Lung (tissue), 12 donors: ENCODE data around the gene SPAG6. TPM values are rescaled to one million over a fixed set of nuclear protein-coding genes. Genes with fewer than 3 reads are reported as not detected.

Experiments used
- ATAC-seq: fragments of 200-7000 bp; cut with Tn5 transposase; one replicate; pipeline ENCODE4 v1.9.1; 2020; ENCODE audit warnings: moderate number of reproducible peaks; ENCODE audit not compliant: insufficient read depth, low FRiP score
- DNase-seq, 3 donors: peaks; one replicate each; pipeline ENCODE4 v3.0.0-alpha.2; 2013 to 2017
- H3K27ac ChIP-seq, 2 donors: one replicate each; pipeline ENCODE4 v1.5.1; 2013; ENCODE audit warnings: mild to moderate bottlenecking in 2 of 2, moderate library complexity in 2 of 2, control low read depth in 1 of 2, inconsistent platforms in 1 of 2, low read depth in 1 of 2, low read length in 1 of 2
- H3K27me3 ChIP-seq, 3 donors: one replicate each; pipeline ENCODE4 v1.5.1; 2013; ENCODE audit warnings: low read length in 2 of 3; ENCODE audit not compliant: control insufficient read depth in 3 of 3, insufficient read depth in 3 of 3
- H3K36me3 ChIP-seq, 4 donors: one replicate each; pipeline ENCODE4 v1.5.1; 2013; ENCODE audit warnings: low read length in 4 of 4, mild to moderate bottlenecking in 1 of 4, moderate library complexity in 1 of 4; ENCODE audit not compliant: control insufficient read depth in 4 of 4, insufficient read depth in 4 of 4
- H3K4me1 ChIP-seq, 5 donors: one replicate each; pipeline ENCODE4 v1.5.1; 2013; ENCODE audit warnings: low read length in 5 of 5, mild to moderate bottlenecking in 2 of 5, moderate library complexity in 1 of 5; ENCODE audit not compliant: control insufficient read depth in 5 of 5, insufficient read depth in 5 of 5
- H3K4me3 ChIP-seq: one replicate; pipeline ENCODE4 v1.5.1; 2013; ENCODE audit warnings: mild to moderate bottlenecking, control low read depth, moderate library complexity
- H3K9ac ChIP-seq, 2 donors: one replicate each; pipeline ENCODE4 v1.5.1; 2013; ENCODE audit warnings: low read length in 2 of 2, control low read depth in 1 of 2; ENCODE audit not compliant: insufficient read depth in 1 of 2
- H3K9me3 ChIP-seq, 4 donors: one replicate each; pipeline ENCODE4 v1.5.1; 2013; ENCODE audit warnings: low read length in 3 of 4, mild to moderate bottlenecking in 1 of 4, moderate library complexity in 1 of 4; ENCODE audit not compliant: control insufficient read depth in 4 of 4, insufficient read depth in 3 of 4
- WGBS, 2 donors: extraction: QIAGEN DNeasy Blood & Tissue Kit; methylation state at CpG; one replicate each; pipeline ENCODE4 v1.1.7; 2013; 5-methylcytosine and 5-hydroxymethylcytosine counted together
- polyA plus RNA-seq, 2 donors: library from polyadenylated mRNA; stranded (reverse); fragments of 200-250 nt; gene quantifications; one replicate each; pipeline ENCODE4 v1.2.1, GENCODE V29; 2013
- total RNA-seq, 2 donors: library from RNA; depleted of rRNA in 1 of 2; stranded (reverse); fragments of >200 nt in 1 of 2; gene quantifications; one replicate each; pipeline ENCODE4 v1.2.1, GENCODE V29; 2014 to 2021
- TF ChIP-seq, protein P1 (sequence below): IDR thresholded peaks from 2 replicates; pipeline ENCODE4 v1.5.1; 2012; ENCODE audit warnings: mild to moderate bottlenecking; ENCODE audit errors: control extremely low read depth, extremely low read depth
- donor health status: control.
- donor health status: control.
- donor health status: Bipolar disorder and iron deficiency.
- donor health status: healthy.
- donor health status: DM: yes; HTN: yes; CAD: no.

Gene SPAG6
- total and polyA plus RNA-seq, 4 donors: 12.2 to 40.1 (median 23.6) TPM

DNA sequence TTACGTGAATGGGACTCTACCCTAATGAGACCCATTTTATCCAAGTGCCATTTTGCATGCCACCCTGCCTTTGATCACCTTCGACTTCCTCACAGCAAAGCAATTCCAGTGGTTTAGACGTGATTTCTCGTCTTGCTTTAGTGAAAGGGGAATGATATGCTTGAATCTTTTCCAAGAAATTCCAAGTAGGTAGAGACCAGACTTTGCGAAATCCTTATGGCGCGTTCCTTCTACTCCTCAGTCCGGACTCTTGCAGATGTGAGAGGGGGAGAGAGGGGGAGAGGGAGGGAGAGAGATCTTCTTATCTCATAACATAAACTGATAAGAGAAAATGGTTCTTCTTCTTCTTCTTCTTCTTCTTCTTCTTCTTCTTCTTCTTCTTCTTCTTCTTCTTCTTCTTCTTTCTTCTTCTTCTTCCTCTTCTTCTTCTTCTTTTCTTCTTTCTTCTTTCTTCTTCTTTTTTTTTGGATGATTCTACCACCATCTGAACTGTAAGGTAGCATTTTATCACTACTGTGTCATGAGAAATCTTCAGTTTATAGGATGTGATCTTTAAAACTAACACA, 883 bp downstream of the SPAG6 start:
- WGBS, 2 donors: 39 to 48% methylated on average over 8 of the region's 8 CpGs
- no peak overlapping the region for H3K9ac ChIP-seq

DNA sequence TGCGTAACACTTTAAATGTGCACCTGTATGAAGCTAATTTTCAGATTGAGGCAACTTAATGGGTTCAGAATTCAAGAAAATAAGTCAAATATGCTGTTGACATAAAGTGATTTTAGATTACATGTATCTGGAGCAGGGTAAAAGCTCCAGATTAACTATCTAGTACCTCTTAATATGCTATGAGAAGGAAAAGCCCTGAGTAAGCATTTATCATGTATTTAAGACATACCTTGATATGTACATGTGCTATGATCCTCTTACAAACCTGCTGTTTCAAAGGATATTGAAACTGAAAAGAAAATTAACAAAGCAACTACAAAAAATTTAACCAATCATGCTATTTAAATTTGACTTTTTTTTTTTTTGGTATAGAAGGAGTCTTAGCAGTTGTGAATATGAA, 4.5 kb downstream of the SPAG6 start:
- DNase-seq: no peak
- no peaks in the 10 kb centered on the region for H3K4me1 ChIP-seq
- H3K36me3 ChIP-seq: no peaks in the 10 kb centered on the region
- no peak for ATAC-seq
- H3K4me3 ChIP-seq: no peak overlapping the region
- H3K9me3 ChIP-seq: peaks cover 0 to 8% (median 0%) of the 10 kb centered on the region in 4 donors
- H3K27ac ChIP-seq: no peak overlapping the region
- TF ChIP-seq, protein P1, sequence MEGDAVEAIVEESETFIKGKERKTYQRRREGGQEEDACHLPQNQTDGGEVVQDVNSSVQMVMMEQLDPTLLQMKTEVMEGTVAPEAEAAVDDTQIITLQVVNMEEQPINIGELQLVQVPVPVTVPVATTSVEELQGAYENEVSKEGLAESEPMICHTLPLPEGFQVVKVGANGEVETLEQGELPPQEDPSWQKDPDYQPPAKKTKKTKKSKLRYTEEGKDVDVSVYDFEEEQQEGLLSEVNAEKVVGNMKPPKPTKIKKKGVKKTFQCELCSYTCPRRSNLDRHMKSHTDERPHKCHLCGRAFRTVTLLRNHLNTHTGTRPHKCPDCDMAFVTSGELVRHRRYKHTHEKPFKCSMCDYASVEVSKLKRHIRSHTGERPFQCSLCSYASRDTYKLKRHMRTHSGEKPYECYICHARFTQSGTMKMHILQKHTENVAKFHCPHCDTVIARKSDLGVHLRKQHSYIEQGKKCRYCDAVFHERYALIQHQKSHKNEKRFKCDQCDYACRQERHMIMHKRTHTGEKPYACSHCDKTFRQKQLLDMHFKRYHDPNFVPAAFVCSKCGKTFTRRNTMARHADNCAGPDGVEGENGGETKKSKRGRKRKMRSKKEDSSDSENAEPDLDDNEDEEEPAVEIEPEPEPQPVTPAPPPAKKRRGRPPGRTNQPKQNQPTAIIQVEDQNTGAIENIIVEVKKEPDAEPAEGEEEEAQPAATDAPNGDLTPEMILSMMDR: no peak
- WGBS, 2 donors: 99 to 100% methylated on average over 1 of the region's 1 CpG
- no peak overlapping the region for H3K9ac ChIP-seq
- peaks cover 8 to 38% (median 33%) of the 10 kb centered on the region in 3 donors for H3K27me3 ChIP-seq

More for the DNA sequence above, 883 bp downstream of the SPAG6 start:
- no peak overlapping the region for H3K27ac ChIP-seq
- peaks cover 8 to 74% (median 68%) of the 10 kb centered on the region in 3 donors for H3K27me3 ChIP-seq
- peaks cover 0 to 5% (median 0%) of the 10 kb centered on the region in 5 donors for H3K4me1 ChIP-seq
- DNase-seq: peak in 2 of 3 donors; percentile 6 to 29
- ATAC-seq: no peak
- H3K9me3 ChIP-seq: peaks cover 0 to 8% (median 0%) of the 10 kb centered on the region in 4 donors
- TF ChIP-seq, protein P1: no peak
- no peak overlapping the region for H3K4me3 ChIP-seq
- H3K36me3 ChIP-seq: no peaks in the 10 kb centered on the region

DNA sequence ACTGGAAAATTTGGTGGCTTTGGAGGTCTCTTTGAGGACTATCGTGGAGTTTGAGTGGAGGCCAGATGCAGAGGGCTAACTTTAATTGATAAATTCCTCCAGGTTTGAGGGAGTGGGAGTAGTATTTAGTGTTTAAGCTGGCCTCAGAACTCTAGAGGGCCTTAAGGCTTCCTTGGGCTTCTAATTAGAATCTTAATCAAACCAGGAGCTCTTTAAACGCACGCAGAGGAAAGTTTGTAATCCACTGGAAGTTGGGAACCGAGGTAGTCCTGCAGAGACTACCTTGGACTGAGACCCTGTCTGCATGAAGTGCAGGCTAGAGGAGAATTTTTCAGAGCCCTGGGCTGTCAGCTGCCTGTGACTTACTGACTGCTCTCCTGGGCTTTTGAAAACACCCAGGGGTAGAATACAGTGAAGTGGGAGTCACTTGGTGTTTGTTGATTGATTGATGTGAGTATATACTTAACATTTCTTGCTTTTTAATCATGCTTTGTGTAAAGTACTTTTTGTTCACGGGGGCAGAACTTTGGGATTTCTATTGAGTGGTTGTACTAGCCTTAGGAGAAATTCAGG, 5.9 kb downstream of the SPAG6 start:
- H3K4me3 ChIP-seq: no peak overlapping the region
- H3K36me3 ChIP-seq: no peaks in the 10 kb centered on the region
- ATAC-seq (no peak), DNase-seq (no peak)
- no peak overlapping the region for H3K9ac ChIP-seq
- TF ChIP-seq, protein P1: no peak
- no peaks in the 10 kb centered on the region for H3K9me3 ChIP-seq
- H3K27me3 ChIP-seq: peaks cover 3 to 26% (median 19%) of the 10 kb centered on the region in 3 donors
- no peaks in the 10 kb centered on the region for H3K4me1 ChIP-seq
- H3K27ac ChIP-seq: no peak overlapping the region
- 89 to 92% methylated on average over 5 of the region's 5 CpGs for WGBS, 2 donors
